ENCODE results near the gene MT3. TPM values are rescaled to one million over a fixed set of nuclear protein-coding genes. Genes with fewer than 3 reads are reported as not detected.

The MT3 gene
- total and polyA plus RNA-seq, 2 experiments from 2014 or later: not detected

DNA sequence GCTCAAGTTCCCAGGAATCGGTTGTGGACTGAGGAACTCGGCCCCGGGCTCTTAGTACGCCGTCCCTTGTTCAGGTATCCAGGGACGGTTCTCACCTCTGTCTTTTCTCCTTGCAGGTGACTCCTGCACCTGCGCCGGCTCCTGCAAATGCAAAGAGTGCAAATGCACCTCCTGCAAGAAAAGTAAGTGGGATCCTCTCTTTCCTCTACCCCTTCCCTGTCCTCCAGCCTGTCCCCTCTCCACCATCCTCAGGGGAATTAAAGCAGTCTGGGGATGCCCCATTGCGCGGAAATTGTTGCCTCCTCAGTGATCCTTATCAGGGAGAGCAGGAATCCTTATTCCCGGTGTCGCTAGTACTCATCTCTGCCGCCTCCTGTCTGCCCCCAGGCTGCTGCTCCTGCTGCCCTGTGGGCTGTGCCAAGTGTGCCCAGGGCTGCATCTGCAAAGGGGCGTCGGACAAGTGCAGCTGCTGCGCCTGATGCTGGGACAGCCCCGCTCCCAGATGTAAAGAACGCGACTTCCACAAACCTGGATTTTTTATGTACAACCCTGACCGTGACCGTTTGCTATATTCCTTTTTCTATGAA lies 19.6 kb downstream of the MT3 start:
- H3K9me3 ChIP-seq (ENCODE audit: low read depth): no peaks in the 10 kb centered on the region
- no peak overlapping the region for H2AFZ ChIP-seq
- H3K9me2 ChIP-seq (ENCODE audit: insufficient read depth): no peaks in the 10 kb centered on the region
- peaks cover 65% of the 10 kb centered on the region for H3K4me1 ChIP-seq (ENCODE audit: insufficient read depth)
- WGBS, 2 experiments (ENCODE audit: low coverage in 1 of 2, low lambda C conversion rate in 2 of 2, missing lambda C conversion rate in 2 of 2): 1% methylated on average over 21 of the region's 21 CpGs
- H3K36me3 ChIP-seq (ENCODE audit: low read depth): no peaks in the 10 kb centered on the region
- H3K4me3 ChIP-seq: peak overlapping the region; percentile 95
- peak overlapping the region; percentile 92 for H3K4me2 ChIP-seq (ENCODE audit: unreplicated experiment)
- in situ Hi-C loops (cut with MboI): no loop called here
- peak; percentile 53 for DNase-seq
- H3K79me2 ChIP-seq (ENCODE audit: insufficient read depth): peaks cover 12% of the 10 kb centered on the region; the same call in 1 of the 2 replicates
- peak overlapping the region; percentile 100 for H3K27ac ChIP-seq
- peaks cover 78% of the 10 kb centered on the region for H3F3A ChIP-seq (ENCODE audit: insufficient read depth)
- H3K9ac ChIP-seq: peak overlapping the region; percentile 96
- TF ChIP-seq EZH2 (IDR thresholded peaks at IDR 0.05; ENCODE audit: insufficient read depth, poor library complexity, severe bottlenecking) (no peak), EZH2phosphoT487 (IDR thresholded peaks at IDR 0.05; ENCODE audit: insufficient read depth, low read depth) (no peak)
- H4K20me1 ChIP-seq (ENCODE audit: insufficient read depth): no peaks in the 10 kb centered on the region
- H3K27me3 ChIP-seq (replicated peaks; ENCODE audit: insufficient read depth): no peaks in the 10 kb centered on the region

DNA sequence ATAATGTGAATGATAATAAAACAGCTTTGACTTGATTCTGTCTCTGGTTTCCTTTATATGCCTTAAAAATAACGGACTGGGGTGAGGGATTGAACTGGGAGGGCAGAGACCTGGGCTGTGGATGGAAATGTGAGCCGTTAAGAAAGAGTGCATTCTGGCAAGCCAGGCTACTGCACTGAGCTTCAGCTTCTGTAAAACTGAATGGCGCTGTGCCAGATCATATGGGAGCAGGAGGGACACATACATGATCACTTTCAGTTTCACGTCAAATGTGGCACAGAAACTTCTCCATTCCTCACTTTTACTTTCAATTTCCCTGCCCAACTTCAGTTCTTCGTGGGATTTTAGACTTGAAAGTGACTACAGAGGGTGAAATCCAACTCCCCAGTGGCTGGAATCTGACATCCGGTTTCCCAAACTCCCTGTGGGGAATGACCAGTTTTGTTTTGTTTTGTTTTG lies 20.2 kb downstream of the MT3 start:
- Histone ChIP-seq H3K9ac (peak overlapping the region; percentile 96), H3K4me3 (peak overlapping the region; percentile 95), H2AFZ (no peak overlapping the region), H3K9me3 (ENCODE audit: low read depth) (no peaks in the 10 kb centered on the region), H3K36me3 (ENCODE audit: low read depth) (no peaks in the 10 kb centered on the region), H3K4me1 (ENCODE audit: insufficient read depth) (peaks cover 70% of the 10 kb centered on the region), H3K27me3 (replicated peaks; ENCODE audit: insufficient read depth) (no peaks in the 10 kb centered on the region), H3F3A (ENCODE audit: insufficient read depth) (peaks cover 83% of the 10 kb centered on the region), H3K27ac (peak overlapping the region; percentile 100), H3K4me2 (ENCODE audit: unreplicated experiment) (peak overlapping the region; percentile 92), H4K20me1 (ENCODE audit: insufficient read depth) (no peaks in the 10 kb centered on the region), H3K9me2 (ENCODE audit: insufficient read depth) (no peaks in the 10 kb centered on the region), H3K79me2 (ENCODE audit: insufficient read depth) (peaks cover 12% of the 10 kb centered on the region; the same call in 1 of the 2 replicates)
- in situ Hi-C loops (cut with MboI): no loop called here
- 1% methylated on average over 6 of the region's 6 CpGs for WGBS, 2 experiments (ENCODE audit: low coverage in 1 of 2, low lambda C conversion rate in 2 of 2, missing lambda C conversion rate in 2 of 2)
- peak; percentile 89 for DNase-seq
- TF ChIP-seq EZH2 (IDR thresholded peaks at IDR 0.05; ENCODE audit: insufficient read depth, poor library complexity, severe bottlenecking) (no peak), EZH2phosphoT487 (IDR thresholded peaks at IDR 0.05; ENCODE audit: insufficient read depth, low read depth) (no peak)

DNA sequence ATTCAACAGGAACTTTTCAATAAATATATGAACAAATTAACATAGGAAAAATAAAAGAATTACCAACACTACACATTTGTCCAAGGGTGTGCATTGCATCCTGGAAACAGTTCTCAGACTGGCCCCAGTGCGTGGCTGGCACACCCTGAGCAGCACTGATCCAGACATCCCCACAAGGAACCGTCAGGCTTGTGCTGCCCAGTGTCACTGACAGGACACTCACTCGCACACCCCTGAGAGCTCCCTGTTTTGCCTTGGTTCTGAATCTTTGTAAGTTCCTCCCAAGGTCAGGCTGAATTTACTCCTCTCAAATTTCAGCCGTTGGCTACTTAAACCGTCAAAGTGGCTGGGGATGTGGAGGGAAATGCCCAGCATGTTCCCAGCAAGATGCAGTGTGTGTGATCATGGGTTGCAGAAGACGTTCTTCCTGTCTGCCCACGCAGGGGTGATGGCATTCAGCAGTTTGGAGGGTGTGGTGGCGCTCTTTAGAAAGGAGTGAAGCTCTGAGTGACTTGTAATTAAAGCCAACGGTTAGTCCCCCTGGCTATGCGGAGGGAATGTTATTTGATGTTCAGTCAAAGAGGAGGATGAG lies 20.8 kb downstream of the MT3 start:
- in situ Hi-C loops (cut with MboI): no loop called here
- peak overlapping the region; percentile 95 for H3K4me3 ChIP-seq
- no peaks in the 10 kb centered on the region for H3K9me2 ChIP-seq (ENCODE audit: insufficient read depth)
- peak overlapping the region; percentile 96 for H3K9ac ChIP-seq
- WGBS, 2 experiments (ENCODE audit: low coverage in 1 of 2, low lambda C conversion rate in 2 of 2, missing lambda C conversion rate in 2 of 2): 1 to 3% methylated on average over 10 of the region's 10 CpGs
- H3K36me3 ChIP-seq (ENCODE audit: low read depth): no peaks in the 10 kb centered on the region
- H3K79me2 ChIP-seq (ENCODE audit: insufficient read depth): peaks cover 12% of the 10 kb centered on the region; the same call in 1 of the 2 replicates
- peaks cover 87% of the 10 kb centered on the region for H3F3A ChIP-seq (ENCODE audit: insufficient read depth)
- TF ChIP-seq EZH2 (IDR thresholded peaks at IDR 0.05; ENCODE audit: insufficient read depth, poor library complexity, severe bottlenecking): no peak
- TF ChIP-seq EZH2phosphoT487 (IDR thresholded peaks at IDR 0.05; ENCODE audit: insufficient read depth, low read depth): no peak
- peaks cover 76% of the 10 kb centered on the region for H3K4me1 ChIP-seq (ENCODE audit: insufficient read depth)
- 0 out of 2 replicates have a peak overlapping the region, but pooled peaks have one; percentile 20 for H2AFZ ChIP-seq
- DNase-seq: peak; percentile 96
- H3K4me2 ChIP-seq (ENCODE audit: unreplicated experiment): peak overlapping the region; percentile 92
- no peaks in the 10 kb centered on the region for H4K20me1 ChIP-seq (ENCODE audit: insufficient read depth)
- H3K27me3 ChIP-seq (replicated peaks; ENCODE audit: insufficient read depth): no peaks in the 10 kb centered on the region
- no peaks in the 10 kb centered on the region for H3K9me3 ChIP-seq (ENCODE audit: low read depth)
- peak overlapping the region; percentile 100 for H3K27ac ChIP-seq

DNA sequence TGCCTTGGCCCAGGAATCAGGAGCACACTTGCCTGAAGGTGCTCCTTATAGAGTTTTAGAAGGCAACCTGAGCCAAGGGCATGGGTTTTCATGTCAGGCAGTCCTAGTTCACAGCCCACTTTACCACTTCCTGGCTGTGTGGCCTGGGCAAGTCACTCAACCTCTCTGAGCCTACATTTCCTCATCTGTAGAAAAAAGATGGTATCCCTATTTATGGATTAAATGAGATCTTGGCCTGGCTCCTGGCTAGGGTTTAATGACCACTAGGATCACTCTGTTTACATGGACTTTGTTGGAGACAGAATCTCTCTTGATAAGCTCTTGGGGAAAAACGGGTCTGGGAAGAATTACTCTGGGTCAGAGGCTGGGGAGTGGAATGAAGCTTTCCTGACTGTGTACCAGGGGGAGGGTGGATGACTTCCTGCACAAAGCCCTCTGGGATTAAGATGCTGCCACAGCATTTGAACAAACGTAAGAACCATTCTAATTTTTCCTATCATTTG lies 21.3 kb downstream of the MT3 start:
- no peaks in the 10 kb centered on the region for H3K36me3 ChIP-seq (ENCODE audit: low read depth)
- H3K4me1 ChIP-seq (ENCODE audit: insufficient read depth): peaks cover 79% of the 10 kb centered on the region
- H3K9ac ChIP-seq: peak overlapping the region; percentile 96
- peak overlapping the region; percentile 95 for H3K4me3 ChIP-seq
- no peaks in the 10 kb centered on the region for H4K20me1 ChIP-seq (ENCODE audit: insufficient read depth)
- peaks cover 12% of the 10 kb centered on the region; the same call in 1 of the 2 replicates for H3K79me2 ChIP-seq (ENCODE audit: insufficient read depth)
- H3K27me3 ChIP-seq (replicated peaks; ENCODE audit: insufficient read depth): no peaks in the 10 kb centered on the region
- no peak for TF ChIP-seq EZH2phosphoT487 (IDR thresholded peaks at IDR 0.05; ENCODE audit: insufficient read depth, low read depth)
- TF ChIP-seq EZH2 (IDR thresholded peaks at IDR 0.05; ENCODE audit: insufficient read depth, poor library complexity, severe bottlenecking): no peak
- H3K27ac ChIP-seq: peak overlapping the region; percentile 100
- in situ Hi-C loops (cut with MboI): no loop called here
- H3K9me2 ChIP-seq (ENCODE audit: insufficient read depth): no peaks in the 10 kb centered on the region
- 4 to 5% methylated on average over 2 of the region's 2 CpGs for WGBS, 2 experiments (ENCODE audit: low coverage in 1 of 2, low lambda C conversion rate in 2 of 2, missing lambda C conversion rate in 2 of 2)
- H3K4me2 ChIP-seq (ENCODE audit: unreplicated experiment): peak overlapping the region; percentile 92
- no peaks in the 10 kb centered on the region for H3K9me3 ChIP-seq (ENCODE audit: low read depth)
- DNase-seq: peak; percentile 52
- H2AFZ ChIP-seq: peak overlapping the region; percentile 20
- H3F3A ChIP-seq (ENCODE audit: insufficient read depth): peaks cover 86% of the 10 kb centered on the region

All from GM23248 (cell line).